HEK293 (cell line): ENCODE data around the gene SMIM26.

Experiments used
- CTCF ChIA-PET: fragments of 350-600 bp; formaldehyde crosslinking; extraction: SDS; loops from one replicate; lab custom pipeline; 2021; ENCODE audit warnings: antibody characterized with exemption; lab: Yijun Ruan, JAX
- POLR2A ChIA-PET: fragments of 300-600 bp; formaldehyde crosslinking; extraction: SDS; loops from one replicate; lab custom pipeline; 2020; ENCODE audit warnings: antibody characterized with exemption, inconsistent platforms; lab: Yijun Ruan, JAX
- H3K27ac ChIP-seq: fragments of 200-500 bp; sonication (Bioruptor generic); 2 replicates; pipeline ENCODE4 v1.5.1; 2014; ENCODE audit warnings: low read depth, low read length, control low read depth, inconsistent platforms; ENCODE audit errors: extremely low read depth
- H3K36me3 ChIP-seq, 2 experiments: fragments of 200-500 bp in 1 of 2; sonication (Bioruptor generic) in 1 of 2; 1 replicate in 1 of 2; 2 replicates in 1 of 2; pipeline ENCODE4 v1.5.1; 2014 to 2017; ENCODE audit warnings: inconsistent platforms in 2 of 2, low read length in 2 of 2; ENCODE audit not compliant: control insufficient read depth in 2 of 2, insufficient read depth in 1 of 2
- H3K4me1 ChIP-seq: fragments of 200-500 bp; sonication (Bioruptor generic); 2 replicates; pipeline ENCODE4 v1.5.1; 2014; ENCODE audit warnings: mild to moderate bottlenecking, low read length, inconsistent platforms; ENCODE audit not compliant: control insufficient read depth, insufficient read depth
- H3K4me3 ChIP-seq: 2 replicates; pipeline ENCODE4 v1.5.1; 2011; ENCODE audit warnings: low read depth, mild to moderate bottlenecking, control low read depth, low read length, moderate library complexity
- H3K9me3 ChIP-seq: fragments of 200-500 bp; sonication (Bioruptor generic); 2 replicates; pipeline ENCODE4 v1.5.1; 2014; ENCODE audit warnings: low read depth, low read length, inconsistent platforms; ENCODE audit not compliant: control insufficient read depth, insufficient read depth
- GLIS2 ChIP-seq: fragments of 450-650 bp; formaldehyde crosslinking; IDR thresholded peaks from 2 replicates; pipeline ENCODE4 v1.5.1; 2016; ENCODE audit warnings: missing biosample characterization, missing genetic modification characterization
- IKZF3 ChIP-seq: fragments of 450-650 bp; IDR thresholded peaks from 2 replicates; pipeline ENCODE4 v1.5.0; 2018; ENCODE audit warnings: missing biosample characterization, mild to moderate bottlenecking, missing genetic modification characterization, moderate library complexity
- KLF9 ChIP-seq: fragments of 450-650 bp; formaldehyde crosslinking; IDR thresholded peaks from 2 replicates; pipeline ENCODE4 v1.5.1; 2016; ENCODE audit warnings: missing biosample characterization, missing genetic modification characterization, low read depth
- MZF1 ChIP-seq: fragments of 450-650 bp; formaldehyde crosslinking; IDR thresholded peaks from 2 replicates; pipeline ENCODE4 v1.5.1; 2017; ENCODE audit warnings: missing biosample characterization, missing genetic modification characterization, borderline replicate concordance
- OVOL3 ChIP-seq: fragments of 450-650 bp; formaldehyde crosslinking; IDR thresholded peaks from 2 replicates; pipeline ENCODE4 v1.5.1; 2016; ENCODE audit warnings: missing biosample characterization, missing genetic modification characterization
- ZBTB1 ChIP-seq: fragments of 450-650 bp; formaldehyde crosslinking; IDR thresholded peaks from 2 replicates; pipeline ENCODE4 v1.5.1; 2016; ENCODE audit warnings: missing biosample characterization, missing genetic modification characterization
- ZFHX2 ChIP-seq: fragments of 450-650 bp; formaldehyde crosslinking; conservative IDR thresholded peaks from 2 replicates; pipeline ENCODE4 v1.5.1; 2016; ENCODE audit warnings: missing biosample characterization, missing genetic modification characterization
- ZNF114 ChIP-seq: fragments of 450-650 bp; formaldehyde crosslinking; IDR thresholded peaks from 2 replicates; pipeline ENCODE4 v1.5.0; 2017; ENCODE audit warnings: missing biosample characterization, missing genetic modification characterization
- ZNF132 ChIP-seq: fragments of 450-650 bp; formaldehyde crosslinking; IDR thresholded peaks from 2 replicates; pipeline ENCODE4 v1.5.1; 2017; ENCODE audit warnings: missing biosample characterization, missing genetic modification characterization, borderline replicate concordance
- ZNF146 ChIP-seq: fragments of 450-650 bp; formaldehyde crosslinking; IDR thresholded peaks from 2 replicates; pipeline ENCODE4 v1.5.1; 2016; ENCODE audit warnings: missing biosample characterization, missing genetic modification characterization
- ZNF155 ChIP-seq: fragments of 450-650 bp; formaldehyde crosslinking; IDR thresholded peaks from 2 replicates; pipeline ENCODE4 v1.5.1; 2016; ENCODE audit warnings: missing biosample characterization, missing genetic modification characterization
- ZNF214 ChIP-seq: fragments of 450-650 bp; formaldehyde crosslinking; IDR thresholded peaks from 2 replicates; pipeline ENCODE4 v1.5.1; 2017; ENCODE audit warnings: missing biosample characterization, mild to moderate bottlenecking, missing genetic modification characterization, borderline replicate concordance
- ZNF248 ChIP-seq: fragments of 450-650 bp; formaldehyde crosslinking; IDR thresholded peaks from 2 replicates; pipeline ENCODE4 v1.5.1; 2017; ENCODE audit warnings: missing biosample characterization, missing genetic modification characterization
- ZNF266 ChIP-seq: fragments of 450-650 bp; formaldehyde crosslinking; IDR thresholded peaks from 2 replicates; pipeline ENCODE4 v1.5.1; 2016; ENCODE audit warnings: missing biosample characterization, missing genetic modification characterization, low read depth
- ZNF274 ChIP-seq, 2 experiments: fragments of 200-500 bp in 1 of 2; fragments of 450-650 bp in 1 of 2; sonication (Bioruptor generic) in 1 of 2; formaldehyde crosslinking in 1 of 2; IDR thresholded peaks; 2 replicates each; pipeline versions ENCODE4 v1.5.1 to v1.6.1; 2014 to 2016; ENCODE audit warnings: borderline replicate concordance in 1 of 2, inconsistent platforms in 1 of 2, low read length in 1 of 2, missing biosample characterization in 1 of 2, missing genetic modification characterization in 1 of 2
- ZNF366 ChIP-seq: fragments of 450-650 bp; formaldehyde crosslinking; conservative IDR thresholded peaks from 2 replicates; pipeline ENCODE4 v1.5.1; 2016; ENCODE audit warnings: missing biosample characterization, missing genetic modification characterization
- ZNF37A ChIP-seq: fragments of 450-650 bp; IDR thresholded peaks from 2 replicates; pipeline ENCODE4 v1.5.1; 2018; ENCODE audit warnings: missing biosample characterization, missing genetic modification characterization
- ZNF423 ChIP-seq: fragments of 450-650 bp; formaldehyde crosslinking; IDR thresholded peaks from 2 replicates; pipeline ENCODE4 v1.5.1; 2016; ENCODE audit warnings: missing biosample characterization, missing genetic modification characterization
- ZNF48 ChIP-seq: fragments of 450-650 bp; formaldehyde crosslinking; IDR thresholded peaks from 2 replicates; pipeline ENCODE4 v1.5.1; 2016; ENCODE audit warnings: missing biosample characterization, missing genetic modification characterization
- ZNF514 ChIP-seq: fragments of 450-650 bp; formaldehyde crosslinking; IDR thresholded peaks from 2 replicates; pipeline ENCODE4 v1.5.1; 2016; ENCODE audit warnings: missing biosample characterization, missing genetic modification characterization
- ZNF521 ChIP-seq: fragments of 450-650 bp; formaldehyde crosslinking; IDR thresholded peaks from 2 replicates; pipeline ENCODE4 v1.5.1; 2017; ENCODE audit warnings: missing biosample characterization, mild to moderate bottlenecking, missing genetic modification characterization
- ZNF558 ChIP-seq: fragments of 450-650 bp; formaldehyde crosslinking; IDR thresholded peaks from 2 replicates; pipeline ENCODE4 v1.5.1; 2016; ENCODE audit warnings: missing biosample characterization, missing genetic modification characterization
- ZNF623 ChIP-seq: fragments of 450-650 bp; formaldehyde crosslinking; IDR thresholded peaks from 2 replicates; pipeline ENCODE4 v1.5.1; 2016; ENCODE audit warnings: missing biosample characterization, missing genetic modification characterization
- ZNF660 ChIP-seq: fragments of 450-650 bp; IDR thresholded peaks from 2 replicates; pipeline ENCODE4 v1.5.1; 2018; ENCODE audit warnings: missing biosample characterization, mild to moderate bottlenecking, missing genetic modification characterization
- ZNF76 ChIP-seq: fragments of 450-650 bp; formaldehyde crosslinking; IDR thresholded peaks from 2 replicates; pipeline ENCODE4; 2016; ENCODE audit warnings: low read depth, missing biosample characterization, missing genetic modification characterization, borderline replicate concordance
- ZSCAN23 ChIP-seq: fragments of 450-650 bp; formaldehyde crosslinking; IDR thresholded peaks from 2 replicates; pipeline ENCODE4 v1.5.1; 2016; ENCODE audit warnings: missing biosample characterization, missing genetic modification characterization
- ZXDB ChIP-seq: fragments of 450-650 bp; formaldehyde crosslinking; IDR thresholded peaks from 2 replicates; pipeline ENCODE4 v1.5.1; 2016; ENCODE audit warnings: missing biosample characterization, missing genetic modification characterization
- TF ChIP-seq, protein P1 (sequence below): fragments of 450-650 bp; formaldehyde crosslinking; IDR thresholded peaks from 2 replicates; pipeline ENCODE4 v1.5.1; 2016; ENCODE audit warnings: missing biosample characterization, missing genetic modification characterization
- TF ChIP-seq, protein P2 (sequence below): fragments of 450-650 bp; formaldehyde crosslinking; IDR thresholded peaks from 2 replicates; pipeline ENCODE4 v1.5.1; 2016; ENCODE audit warnings: missing biosample characterization, missing genetic modification characterization
- TF ChIP-seq, protein P3 (sequence below): fragments of 450-650 bp; formaldehyde crosslinking; IDR thresholded peaks from 2 replicates; pipeline ENCODE4 v1.5.1; 2017; ENCODE audit warnings: missing biosample characterization, missing genetic modification characterization

The SMIM26 gene

DNA sequence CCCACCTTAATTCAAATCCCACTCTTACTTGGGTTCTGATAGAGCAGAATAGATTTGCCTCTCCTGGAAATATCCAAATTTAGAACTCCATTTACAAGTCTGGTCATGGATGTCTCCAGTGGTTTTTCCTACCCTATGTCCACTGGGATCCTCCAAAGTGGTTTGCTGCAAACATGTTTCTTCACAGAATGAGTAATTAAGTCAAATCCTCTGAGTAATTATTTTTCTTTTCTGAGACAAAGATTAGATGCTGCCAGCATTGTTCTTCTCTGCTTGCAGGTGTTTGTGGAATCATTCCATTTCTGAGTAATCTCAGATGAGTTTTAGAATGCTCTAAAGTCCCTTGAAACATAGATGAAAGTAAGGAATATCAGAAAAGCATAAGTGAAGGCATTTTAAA is 42.5 kb downstream of the SMIM26 start:
- no peaks in the 10 kb centered on the region for H3K4me1 ChIP-seq

DNA sequence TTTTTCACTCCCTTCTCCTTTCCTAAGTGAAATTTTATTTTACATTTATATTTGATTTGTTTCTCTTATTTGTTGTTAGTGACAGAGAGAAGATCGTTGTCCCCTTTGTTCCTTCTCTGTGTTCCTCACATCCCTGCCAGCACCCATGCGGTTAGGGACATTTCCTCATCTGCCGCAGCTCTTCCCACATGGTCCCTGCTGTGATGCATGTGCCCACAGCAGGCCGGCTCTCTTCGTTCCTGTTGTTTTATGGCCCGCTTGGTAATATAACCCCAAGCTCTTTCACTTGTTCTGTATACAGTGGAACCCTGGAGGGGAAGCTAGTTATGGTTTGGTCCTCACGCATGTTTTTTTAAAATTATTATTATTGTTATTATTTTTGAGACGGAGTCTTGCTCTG is 44.3 kb downstream of the SMIM26 start:
- POLR2A ChIA-PET, result no interaction called here
- TF ChIP-seq GLIS2 (tag by site-specific recombination) (no peak), ZXDB (tag by site-specific recombination) (no peak), ZNF76 (tag by site-specific recombination) (no peak), KLF9 (no peak), ZNF248 (no peak), ZNF558 (tag by site-specific recombination) (no peak), ZNF48 (tag by site-specific recombination) (no peak), ZNF274 (IDR thresholded peaks at IDR 0.05; ENCODE audit: low read length) (no peak), ZNF274 (tag by site-specific recombination; IDR thresholded peaks at IDR 0.05; ENCODE audit: borderline replicate concordance) (no peak), MZF1 (tag by site-specific recombination) (0 out of 2 replicates have a peak, but pooled peaks have one; percentile 26), ZNF366 (tag by site-specific recombination) (no peak), ZNF521 (tag by site-specific recombination) (no peak), ZNF214 (tag by site-specific recombination) (no peak), ZNF266 (tag by site-specific recombination) (no peak), ZNF660 (tag by site-specific recombination) (no peak), ZNF155 (tag by site-specific recombination) (no peak), ZNF114 (tag by site-specific recombination) (no peak), OVOL3 (tag by site-specific recombination) (no peak), ZNF146 (tag by site-specific recombination) (no peak), ZSCAN23 (tag by site-specific recombination) (no peak), ZNF423 (peak; percentile 98), ZNF132 (tag by site-specific recombination) (no peak), ZNF514 (no peak), ZNF623 (no peak), ZBTB1 (no peak)
- TF ChIP-seq, protein P1, sequence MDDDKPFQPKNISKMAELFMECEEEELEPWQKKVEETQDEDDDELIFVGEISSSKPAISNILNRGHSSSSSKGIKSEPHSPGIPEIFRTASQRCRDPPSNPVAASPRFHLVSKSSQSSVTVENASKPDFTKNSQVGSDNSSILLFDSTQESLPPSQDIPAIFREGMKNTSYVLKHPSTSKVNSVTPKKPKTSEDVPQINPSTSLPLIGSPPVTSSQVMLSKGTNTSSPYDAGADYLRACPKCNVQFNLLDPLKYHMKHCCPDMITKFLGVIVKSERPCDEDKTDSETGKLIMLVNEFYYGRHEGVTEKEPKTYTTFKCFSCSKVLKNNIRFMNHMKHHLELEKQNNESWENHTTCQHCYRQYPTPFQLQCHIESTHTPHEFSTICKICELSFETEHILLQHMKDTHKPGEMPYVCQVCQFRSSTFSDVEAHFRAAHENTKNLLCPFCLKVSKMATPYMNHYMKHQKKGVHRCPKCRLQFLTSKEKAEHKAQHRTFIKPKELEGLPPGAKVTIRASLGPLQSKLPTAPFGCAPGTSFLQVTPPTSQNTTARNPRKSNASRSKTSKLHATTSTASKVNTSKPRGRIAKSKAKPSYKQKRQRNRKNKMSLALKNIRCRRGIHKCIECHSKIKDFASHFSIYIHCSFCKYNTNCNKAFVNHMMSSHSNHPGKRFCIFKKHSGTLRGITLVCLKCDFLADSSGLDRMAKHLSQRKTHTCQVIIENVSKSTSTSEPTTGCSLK, result no peak
- TF ChIP-seq, protein P2, sequence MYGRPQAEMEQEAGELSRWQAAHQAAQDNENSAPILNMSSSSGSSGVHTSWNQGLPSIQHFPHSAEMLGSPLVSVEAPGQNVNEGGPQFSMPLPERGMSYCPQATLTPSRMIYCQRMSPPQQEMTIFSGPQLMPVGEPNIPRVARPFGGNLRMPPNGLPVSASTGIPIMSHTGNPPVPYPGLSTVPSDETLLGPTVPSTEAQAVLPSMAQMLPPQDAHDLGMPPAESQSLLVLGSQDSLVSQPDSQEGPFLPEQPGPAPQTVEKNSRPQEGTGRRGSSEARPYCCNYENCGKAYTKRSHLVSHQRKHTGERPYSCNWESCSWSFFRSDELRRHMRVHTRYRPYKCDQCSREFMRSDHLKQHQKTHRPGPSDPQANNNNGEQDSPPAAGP (tag by site-specific recombination), result no peak
- TF ChIP-seq, protein P3, sequence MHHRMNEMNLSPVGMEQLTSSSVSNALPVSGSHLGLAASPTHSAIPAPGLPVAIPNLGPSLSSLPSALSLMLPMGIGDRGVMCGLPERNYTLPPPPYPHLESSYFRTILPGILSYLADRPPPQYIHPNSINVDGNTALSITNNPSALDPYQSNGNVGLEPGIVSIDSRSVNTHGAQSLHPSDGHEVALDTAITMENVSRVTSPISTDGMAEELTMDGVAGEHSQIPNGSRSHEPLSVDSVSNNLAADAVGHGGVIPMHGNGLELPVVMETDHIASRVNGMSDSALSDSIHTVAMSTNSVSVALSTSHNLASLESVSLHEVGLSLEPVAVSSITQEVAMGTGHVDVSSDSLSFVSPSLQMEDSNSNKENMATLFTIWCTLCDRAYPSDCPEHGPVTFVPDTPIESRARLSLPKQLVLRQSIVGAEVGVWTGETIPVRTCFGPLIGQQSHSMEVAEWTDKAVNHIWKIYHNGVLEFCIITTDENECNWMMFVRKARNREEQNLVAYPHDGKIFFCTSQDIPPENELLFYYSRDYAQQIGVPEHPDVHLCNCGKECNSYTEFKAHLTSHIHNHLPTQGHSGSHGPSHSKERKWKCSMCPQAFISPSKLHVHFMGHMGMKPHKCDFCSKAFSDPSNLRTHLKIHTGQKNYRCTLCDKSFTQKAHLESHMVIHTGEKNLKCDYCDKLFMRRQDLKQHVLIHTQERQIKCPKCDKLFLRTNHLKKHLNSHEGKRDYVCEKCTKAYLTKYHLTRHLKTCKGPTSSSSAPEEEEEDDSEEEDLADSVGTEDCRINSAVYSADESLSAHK (tag by site-specific recombination), result peak; percentile 68

More for the DNA sequence above, 42.5 kb downstream of the SMIM26 start:
- TF ChIP-seq IKZF3 (0 out of 2 replicates have a peak, but pooled peaks have one; percentile 16), ZFHX2 (tag by site-specific recombination) (no peak), ZNF37A (tag by site-specific recombination) (no peak)
- TF ChIP-seq, all 188 proteins: peak for 1
- Histone ChIP-seq H3K4me3 (no peak overlapping the region), H3K36me3 (no peaks in the 10 kb centered on the region), H3K9me3 (no peaks in the 10 kb centered on the region), H3K27ac (no peak overlapping the region)
- ChIA-PET POLR2A (no interaction called here), CTCF (no interaction called here)

More for the DNA sequence above, 44.3 kb downstream of the SMIM26 start:
- no peaks in the 10 kb centered on the region for H3K9me3 ChIP-seq
- CTCF ChIA-PET, result no interaction called here
- H3K4me3 ChIP-seq, result no peak overlapping the region
- no peaks in the 10 kb centered on the region for H3K4me1 ChIP-seq
- H3K36me3 ChIP-seq, result no peaks in the 10 kb centered on the region; a peak in 1 of 3 replicates
- H3K27ac ChIP-seq, result no peak overlapping the region
